Astrocyte of the cerebellum (primary cell): Measurements from ENCODE around the gene PRDM15.

Experiments used
- DNase-seq: peaks from one replicate; pipeline ENCODE4 v3.0.0-alpha.2; 2011; ENCODE audit warnings: low read depth
- H3K4me3 ChIP-seq: 2 replicates; pipeline ENCODE4 v1.5.1; 2011; ENCODE audit warnings: mild to moderate bottlenecking, low read depth, low read length, moderate library complexity
- CTCF ChIP-seq: IDR thresholded peaks from 2 replicates; pipeline ENCODE4 v1.5.1; 2012; ENCODE audit warnings: low read length, low read depth, moderate library complexity, mild to moderate bottlenecking; ENCODE audit errors: missing control alignments
- in situ Hi-C: cut with HindIII; loops from 2 replicates; pipeline ENCODE4 v1.10.0; 2017; ENCODE audit warnings: low sequenced_read_pairs

The PRDM15 gene

GRCh38 chr21:41925767-41926116, 46.6 kb upstream of the PRDM15 start:
- H3K4me3 ChIP-seq: no peak overlapping the region
- in situ Hi-C loops: loop anchor here (5.0 to 25.0 kb wide), 3 partner anchors 58 to 313 kb away; no protein-coding TSS in a partner anchor

GRCh38 chr21:41924368-41924754, 45.2 kb upstream of the PRDM15 start:
- no peak for TF ChIP-seq CTCF
- DNase-seq: no peak
- in situ Hi-C loops: no loop called here
- no peak overlapping the region for H3K4me3 ChIP-seq

More at GRCh38 chr21:41925767-41926116, 46.6 kb upstream of the PRDM15 start:
- TF ChIP-seq CTCF: no peak
- no peak for DNase-seq

GRCh38 chr21:41923631-41924367, 44.7 kb upstream of the PRDM15 start:
- H3K4me3 ChIP-seq: no peak overlapping the region
- TF ChIP-seq CTCF: no peak
- in situ Hi-C loops: no loop called here
- DNase-seq: no peak

GRCh38 chr21:41923186-41923585, 44.0 kb upstream of the PRDM15 start:
- no peak for TF ChIP-seq CTCF
- in situ Hi-C loops: no loop called here
- DNase-seq: no peak
- H3K4me3 ChIP-seq: no peak overlapping the region

- DNase-seq: no peak
- in situ Hi-C loops: no loop called here
- TF ChIP-seq CTCF: no peak
- H3K4me3 ChIP-seq: no peak overlapping the region
Observed at GRCh38 chr21:41921021-41921420, 41.9 kb upstream of the PRDM15 start.

GRCh38 chr21:41920476-41920875, 41.3 kb upstream of the PRDM15 start:
- in situ Hi-C loops: no loop called here
- H3K4me3 ChIP-seq: no peak overlapping the region
- DNase-seq: no peak
- no peak for TF ChIP-seq CTCF
